ENCODE measurements around the gene PLAC8. TPM values are rescaled to one million over a fixed set of nuclear protein-coding genes. Genes with fewer than 3 reads are reported as not detected.
"Not testable (repeated sequence)": the region's sequence is repeated elsewhere in the genome, so short reads cannot be mapped to it uniquely, and the experiment has no call there.

The PLAC8 gene
- total RNA-seq, 1 donor from 2014 or later = 0.34 TPM

DNA sequence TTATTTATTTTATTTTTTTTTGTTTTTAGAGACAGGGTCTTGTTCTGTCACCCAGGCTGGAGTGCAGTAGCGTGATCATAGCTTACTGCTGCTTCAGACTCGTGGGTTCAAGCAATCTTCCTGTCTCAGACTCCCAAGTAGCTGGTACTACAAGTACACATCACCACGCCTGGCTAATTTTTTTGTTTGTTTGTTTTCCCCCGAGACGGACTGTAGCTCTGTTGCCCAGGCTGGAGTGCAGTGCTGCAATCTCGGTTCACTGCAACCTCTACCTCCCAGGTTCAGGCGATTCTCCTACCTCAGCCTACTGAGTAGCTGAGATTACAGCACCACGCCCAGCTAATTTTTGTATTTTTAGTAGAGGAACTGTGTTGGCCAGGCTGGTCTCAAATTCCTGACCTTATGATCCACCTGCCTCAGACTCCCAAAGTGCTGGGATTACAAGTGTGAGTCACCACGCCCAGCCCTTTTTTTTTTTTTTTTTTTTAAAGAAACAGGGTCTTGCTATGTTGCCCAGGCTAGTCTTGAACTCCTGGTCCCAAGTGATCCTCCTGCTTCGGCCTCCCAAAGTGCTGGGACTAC lies 47.4 kb downstream of the PLAC8 start:
- DNase-seq = no peak

DNA sequence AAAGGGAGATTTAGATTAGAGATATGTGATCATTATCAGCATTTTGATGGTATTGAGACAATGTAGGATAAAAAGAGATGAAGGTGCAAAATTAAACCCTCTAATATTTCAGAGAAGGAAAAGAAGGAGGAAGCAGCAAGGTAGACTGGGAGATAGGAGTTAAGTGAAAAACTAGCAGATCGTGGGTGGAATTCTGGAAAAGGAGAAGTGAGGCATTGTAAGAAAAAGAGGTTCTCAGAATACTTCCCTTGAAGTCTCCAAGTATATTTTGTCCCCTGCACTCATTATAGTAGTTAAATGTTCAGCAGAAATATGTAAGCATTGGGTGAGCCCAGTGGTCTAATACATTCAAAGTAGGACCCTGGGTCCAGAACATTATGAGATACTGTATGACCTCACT lies 49.3 kb downstream of the PLAC8 start:
- no peak for DNase-seq

DNA sequence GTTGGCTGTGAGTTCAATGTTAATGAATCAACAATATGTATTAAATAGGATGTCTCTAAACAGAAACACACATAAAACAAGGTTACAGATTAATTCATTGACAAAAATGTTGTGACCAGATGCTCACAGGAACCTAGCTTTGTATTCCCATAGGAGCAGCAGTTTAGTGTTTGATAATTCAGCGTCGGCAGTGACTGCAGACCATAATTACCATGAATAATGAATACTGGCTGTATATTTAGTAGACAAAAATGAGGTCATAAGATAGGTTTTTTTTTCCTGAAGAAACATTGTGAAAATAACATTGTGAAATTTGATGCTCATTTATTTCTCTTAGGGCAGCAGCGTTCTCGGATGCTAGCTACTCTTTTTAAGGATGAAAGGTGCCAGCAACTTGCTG lies 51.8 kb downstream of the PLAC8 start:
- DNase-seq = no peak

DNA sequence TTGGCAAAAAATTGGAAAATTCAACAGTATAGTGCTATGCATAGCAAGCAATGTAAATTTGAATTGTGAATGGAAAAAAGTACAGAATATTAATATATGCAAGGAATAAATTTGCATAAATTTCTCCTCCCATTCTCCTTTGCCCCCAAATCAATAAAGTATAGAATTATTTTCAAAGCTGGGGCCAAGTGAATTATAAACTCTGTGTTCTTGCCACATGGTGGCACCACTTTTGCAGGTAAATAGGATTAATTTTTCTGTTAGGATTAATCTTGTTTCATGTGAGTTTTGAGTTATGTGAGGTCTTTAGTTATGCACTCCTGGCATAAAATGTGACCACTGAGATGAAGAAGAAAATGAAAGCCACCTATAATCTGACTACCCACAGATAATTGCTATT lies 59.6 kb downstream of the PLAC8 start:
- peak; percentile 61 for DNase-seq

DNA sequence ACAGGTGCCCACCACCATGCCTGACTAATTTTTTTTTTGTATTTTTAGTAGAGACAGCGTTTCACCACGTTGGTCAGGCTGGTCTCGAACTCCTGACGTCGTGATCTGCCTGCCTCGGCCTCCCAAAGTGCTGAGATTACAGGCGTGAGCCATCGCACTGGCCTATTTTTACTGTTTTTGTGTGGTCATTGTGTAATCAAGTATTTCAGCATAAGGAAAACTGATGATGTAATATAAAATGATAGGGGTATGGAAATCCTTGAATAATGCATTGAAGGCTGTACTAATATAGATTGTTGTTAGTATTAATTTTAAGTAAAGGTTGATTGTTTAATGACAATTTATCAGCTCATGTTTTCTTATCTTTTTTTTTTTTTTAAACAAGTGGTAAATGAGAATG lies 65.7 kb downstream of the PLAC8 start:
- not testable (repeated sequence) for DNase-seq

DNA sequence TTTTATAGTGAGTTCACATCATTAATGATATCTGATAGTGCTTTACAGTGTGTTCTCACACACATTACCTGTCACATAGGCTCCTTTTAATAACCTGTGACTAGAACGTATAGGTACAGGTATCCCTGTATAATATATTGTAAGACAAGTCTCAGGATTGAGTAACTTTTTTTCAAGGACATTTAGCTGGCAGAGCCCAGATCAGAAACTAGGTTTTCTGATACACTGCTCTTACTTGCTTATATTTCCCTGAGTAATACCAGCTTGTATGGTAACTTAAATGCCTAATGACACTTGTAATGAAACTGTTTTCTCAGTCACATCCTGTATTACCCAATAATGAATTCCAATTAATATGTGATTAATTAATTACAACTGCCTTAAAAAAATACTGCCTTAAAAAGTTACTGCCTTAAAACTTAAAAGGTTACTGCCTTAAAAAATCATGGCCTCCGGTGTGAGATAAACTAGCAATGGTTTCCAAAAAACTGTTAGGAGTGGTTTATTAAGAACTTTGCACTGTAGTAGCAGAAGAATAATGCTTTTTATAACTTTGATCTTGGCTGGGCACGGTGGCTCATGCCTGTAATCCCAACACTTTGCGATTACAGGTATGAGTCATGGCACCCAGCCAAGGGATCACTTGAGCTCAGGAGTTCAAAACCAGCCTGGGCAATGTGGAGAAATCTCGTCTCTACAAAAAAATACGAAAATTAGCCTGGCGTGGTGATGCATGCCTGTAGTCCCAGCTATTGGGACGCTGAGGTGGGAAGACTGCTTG lies 67.6 kb downstream of the PLAC8 start:
- no peak for DNase-seq

DNA sequence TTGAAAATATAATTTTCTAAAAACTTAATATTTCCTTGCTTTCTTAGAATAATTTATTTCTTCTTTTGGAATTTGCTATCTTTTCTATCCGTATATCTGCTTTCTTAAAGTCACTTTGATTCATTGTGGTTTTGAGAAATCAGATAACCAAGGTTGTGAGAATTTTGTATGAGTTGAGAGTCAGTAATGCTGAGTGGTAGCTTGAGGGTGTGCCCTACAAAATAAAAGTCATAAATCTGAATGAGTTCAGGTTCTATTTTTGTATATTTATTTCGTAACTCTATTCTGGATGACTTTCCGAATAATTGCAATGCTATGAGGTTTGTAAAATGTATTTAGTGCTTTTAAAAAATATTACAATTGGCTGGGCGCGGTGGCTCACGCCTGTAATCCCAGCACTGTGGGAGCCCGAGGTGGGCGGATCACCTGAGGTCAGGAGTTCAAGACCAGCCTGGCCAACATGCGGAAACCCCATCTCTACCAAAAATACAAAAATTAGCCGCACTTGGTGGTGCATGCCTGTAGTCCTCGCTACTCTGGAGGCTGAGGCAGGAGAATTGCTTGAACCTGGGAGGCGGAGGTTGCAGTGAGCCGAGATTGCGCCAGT lies 70.6 kb downstream of the PLAC8 start:
- no peak for DNase-seq

DNA sequence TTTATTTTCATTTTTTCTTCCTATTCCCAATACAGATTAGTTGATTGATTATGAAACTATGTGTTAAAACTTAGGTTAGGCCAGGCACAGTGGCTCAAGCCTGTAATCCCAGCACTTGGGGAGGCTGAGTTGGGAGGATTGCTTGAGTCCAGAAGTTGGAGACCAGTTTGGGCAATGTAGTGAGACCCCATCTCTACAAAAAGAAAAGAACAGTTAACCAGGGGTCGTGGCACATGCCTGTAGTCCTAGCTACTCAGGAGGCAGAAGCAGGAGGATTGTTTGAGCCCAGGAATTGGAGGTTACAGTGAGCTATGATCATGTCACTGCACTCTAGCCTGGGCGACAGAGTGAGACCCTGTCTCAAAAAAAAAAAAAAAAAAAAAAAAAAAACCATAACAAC lies 71.4 kb downstream of the PLAC8 start:
- not testable (repeated sequence) for DNase-seq

DNA sequence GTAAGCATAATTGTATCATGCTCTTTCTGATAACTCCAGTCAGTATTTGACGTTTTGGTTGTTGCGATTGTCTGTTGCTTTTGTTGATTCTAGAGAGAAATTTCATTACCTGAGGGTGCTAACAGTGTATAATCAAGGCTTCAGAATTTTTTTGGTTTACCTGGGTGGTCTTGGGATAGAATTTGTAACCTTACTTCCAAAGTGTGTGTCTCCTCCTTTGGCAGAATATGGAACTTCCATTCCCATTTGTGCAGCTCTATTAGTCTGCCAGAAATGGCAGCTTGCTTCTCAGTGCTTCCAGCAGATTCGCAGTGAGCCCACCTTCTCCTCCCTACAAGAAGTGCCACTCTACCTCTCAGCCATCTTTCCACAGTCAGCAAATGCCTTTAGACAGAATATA lies 74.3 kb downstream of the PLAC8 start:
- DNase-seq = no peak

Other genes starting within 250 kb of the PLAC8 start
- 246 and 316 TPM in 2 replicates for gene SEC31A, start 223.6 kb downstream of the PLAC8 start, total RNA-seq
- gene THAP9, start 214.0 kb downstream of the PLAC8 start, total RNA-seq = 7.7 and 7.8 TPM in 2 replicates
- gene LIN54, start 103.9 kb downstream of the PLAC8 start, total RNA-seq = 10.9 and 16.9 TPM in 2 replicates
- 79.0 and 144 TPM in 2 replicates for gene COPS4, start 79.5 kb downstream of the PLAC8 start, total RNA-seq
- gene COQ2, start 170.1 kb upstream of the PLAC8 start, total RNA-seq = 16.5 and 19.7 TPM in 2 replicates
- gene HPSE, start 220.1 kb upstream of the PLAC8 start, total RNA-seq = 6.6 and 12.0 TPM in 2 replicates

Measured in dermis blood vessel endothelial cell (primary cell).